Central memory CD8-positive, alpha-beta T cell (primary cell): ENCODE measurements around the gene AFF3.

Source experiments
- ATAC-seq: fragments of 150-1000 bp; cut with Tn5 transposase; replicated peaks from 2 replicates; pipeline ENCODE4 v1.10.0; 2022; ENCODE audit warnings: mild to moderate bottlenecking, moderate FRiP score, moderate number of reproducible peaks; ENCODE audit not compliant: poor library complexity, severe bottlenecking; ENCODE audit errors: extremely low read depth
- DNase-seq, 2 donors: peaks; one replicate each; pipeline ENCODE4 v3.0.0; 2021; ENCODE audit warnings: low spot score in 2 of 2
- H3K27ac Mint-ChIP-seq: one replicate; pipeline ENCODE4 v1.8.0; 2022; ENCODE audit warnings: low read depth, mild to moderate bottlenecking, moderate library complexity, mixed read lengths
- H3K27me3 Mint-ChIP-seq: one replicate; pipeline ENCODE4 v1.8.0; 2022; ENCODE audit warnings: mixed read lengths
- H3K36me3 Mint-ChIP-seq: one replicate; pipeline ENCODE4 v1.8.0; 2022; ENCODE audit warnings: mild to moderate bottlenecking, moderate library complexity, mixed read lengths; ENCODE audit not compliant: insufficient read depth
- H3K4me1 Mint-ChIP-seq: one replicate; pipeline ENCODE4 v1.8.0; 2022; ENCODE audit warnings: mixed read lengths
- H3K4me3 Mint-ChIP-seq: one replicate; pipeline ENCODE4 v1.8.0; 2022; ENCODE audit warnings: mild to moderate bottlenecking, moderate library complexity, mixed read lengths
- H3K9me3 Mint-ChIP-seq: one replicate; pipeline ENCODE4 v1.8.0; 2022; ENCODE audit warnings: mixed read lengths

The AFF3 gene

DNA sequence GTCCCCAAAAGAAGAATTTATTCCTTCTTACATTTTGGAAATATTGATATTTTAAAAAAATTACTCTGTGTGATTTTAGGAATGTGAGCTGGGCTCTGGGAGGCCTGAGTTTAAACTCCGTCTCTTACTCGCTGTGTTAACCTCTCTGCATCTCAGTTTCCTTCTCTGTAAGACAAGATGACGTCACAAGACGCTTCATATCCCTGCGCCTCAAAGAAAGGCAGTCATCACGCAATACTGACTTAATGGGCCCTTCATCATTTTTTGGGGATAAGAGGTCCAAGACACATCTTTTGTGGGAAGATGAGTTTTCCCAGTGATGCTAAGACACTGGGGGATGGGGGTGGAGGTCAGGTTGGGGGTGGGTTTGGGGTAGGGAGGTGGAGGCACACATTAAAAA is 320.4 kb downstream of the AFF3 start:
- Mint-ChIP-seq H3K4me1 (no peaks in the 10 kb centered on the region), H3K27me3 (no peaks in the 10 kb centered on the region), H3K27ac (no peak overlapping the region), H3K4me3 (no peak overlapping the region), H3K9me3 (no peaks in the 10 kb centered on the region), H3K36me3 (peaks cover 2% of the 10 kb centered on the region)
- ATAC-seq (no peak), DNase-seq (no peak)

DNA sequence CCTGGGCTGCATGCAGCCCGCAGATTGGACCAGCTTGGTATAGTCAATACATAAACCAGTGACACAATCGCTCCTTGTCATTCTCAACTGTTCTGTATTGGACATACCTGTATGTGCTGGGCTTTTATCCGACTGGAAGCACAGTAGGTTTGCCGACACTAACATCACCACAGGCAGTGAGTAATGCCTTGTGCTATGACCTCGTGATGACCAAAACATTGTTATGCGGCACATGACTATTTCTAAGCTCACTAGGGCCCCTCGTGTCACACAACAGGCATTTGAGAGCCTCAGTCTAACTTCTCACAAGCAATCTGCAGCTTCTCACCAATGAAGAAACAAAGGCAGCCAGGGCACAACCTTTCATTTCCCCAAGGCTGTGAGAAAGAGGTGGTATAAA is 320.8 kb downstream of the AFF3 start:
- Mint-ChIP-seq H3K27ac (no peak overlapping the region), H3K27me3 (no peaks in the 10 kb centered on the region), H3K4me3 (no peak overlapping the region), H3K36me3 (peaks cover 1% of the 10 kb centered on the region), H3K4me1 (no peaks in the 10 kb centered on the region), H3K9me3 (no peaks in the 10 kb centered on the region)
- ATAC-seq (no peak), DNase-seq (no peak)

DNA sequence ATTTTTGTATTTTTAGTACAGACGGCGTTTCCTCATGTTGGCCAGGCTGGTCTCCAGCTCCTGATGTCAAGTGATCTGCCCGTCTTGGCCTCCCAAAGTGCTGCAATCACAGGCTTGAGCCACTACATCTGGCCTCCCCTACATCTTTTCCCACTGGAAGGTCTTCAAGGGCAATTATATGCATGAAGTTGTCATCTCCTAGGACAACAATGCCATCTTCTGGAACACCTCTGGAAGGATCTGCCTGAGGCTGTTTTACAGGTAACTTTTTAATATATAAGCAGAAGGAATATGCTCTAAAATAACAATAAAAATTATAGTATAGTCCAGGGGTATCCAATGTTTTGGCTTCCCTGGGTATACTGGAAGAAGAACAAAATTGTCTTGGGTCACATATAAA is 321.4 kb downstream of the AFF3 start:
- Mint-ChIP-seq H3K27ac (no peak overlapping the region), H3K4me1 (no peaks in the 10 kb centered on the region), H3K36me3 (no peaks in the 10 kb centered on the region), H3K9me3 (no peaks in the 10 kb centered on the region), H3K4me3 (no peak overlapping the region), H3K27me3 (peaks cover 3% of the 10 kb centered on the region)
- DNase-seq (no peak), ATAC-seq (no peak)

DNA sequence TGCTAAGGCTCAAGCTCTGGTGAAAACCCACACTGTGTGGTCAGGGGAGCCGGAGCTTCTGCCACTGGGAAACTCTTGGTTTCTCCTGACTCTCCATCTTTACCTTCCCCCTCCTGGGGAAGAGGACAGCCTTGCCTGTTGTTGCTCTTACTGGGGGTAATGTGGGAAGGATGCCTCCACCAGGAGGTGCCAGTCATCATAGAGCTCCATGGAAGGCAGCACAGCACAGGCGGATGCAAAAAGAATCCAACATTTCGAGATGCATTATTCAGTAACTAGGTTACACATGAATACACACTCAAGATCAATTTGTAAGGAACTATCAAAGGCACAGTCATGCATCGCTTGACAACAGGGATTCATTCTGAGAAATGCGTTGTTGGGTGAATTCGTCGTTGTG is 322.6 kb downstream of the AFF3 start:
- Mint-ChIP-seq H3K27me3 (peaks cover 7% of the 10 kb centered on the region), H3K4me1 (no peaks in the 10 kb centered on the region), H3K27ac (no peak overlapping the region), H3K36me3 (no peaks in the 10 kb centered on the region), H3K9me3 (no peaks in the 10 kb centered on the region), H3K4me3 (no peak overlapping the region)
- DNase-seq (no peak), ATAC-seq (no peak)

DNA sequence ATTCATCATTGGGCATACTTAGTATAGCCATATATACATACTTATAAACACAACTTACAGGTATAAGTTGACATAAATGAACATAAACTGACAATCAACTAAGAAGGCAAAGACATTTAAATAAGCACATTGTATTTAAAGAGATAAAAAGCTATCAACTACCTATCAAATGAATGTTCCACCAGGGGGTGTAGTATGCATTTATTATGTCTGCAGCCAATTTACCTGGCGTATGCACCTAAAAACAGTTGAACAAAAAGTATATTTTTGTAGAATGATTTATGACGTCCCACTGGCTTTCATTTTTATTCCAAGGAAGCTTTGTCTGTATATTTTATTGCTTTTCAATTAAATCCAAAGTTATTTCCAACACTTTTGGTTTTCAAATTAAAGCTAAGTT is 323.5 kb downstream of the AFF3 start:
- no peak overlapping the region for H3K4me3 Mint-ChIP-seq
- H3K4me1 Mint-ChIP-seq, result no peaks in the 10 kb centered on the region
- H3K9me3 Mint-ChIP-seq, result no peaks in the 10 kb centered on the region
- ATAC-seq (no peak), DNase-seq (no peak)
- H3K27me3 Mint-ChIP-seq, result peaks cover 7% of the 10 kb centered on the region
- H3K27ac Mint-ChIP-seq, result no peak overlapping the region
- H3K36me3 Mint-ChIP-seq, result peaks cover under 1% of the 10 kb centered on the region

DNA sequence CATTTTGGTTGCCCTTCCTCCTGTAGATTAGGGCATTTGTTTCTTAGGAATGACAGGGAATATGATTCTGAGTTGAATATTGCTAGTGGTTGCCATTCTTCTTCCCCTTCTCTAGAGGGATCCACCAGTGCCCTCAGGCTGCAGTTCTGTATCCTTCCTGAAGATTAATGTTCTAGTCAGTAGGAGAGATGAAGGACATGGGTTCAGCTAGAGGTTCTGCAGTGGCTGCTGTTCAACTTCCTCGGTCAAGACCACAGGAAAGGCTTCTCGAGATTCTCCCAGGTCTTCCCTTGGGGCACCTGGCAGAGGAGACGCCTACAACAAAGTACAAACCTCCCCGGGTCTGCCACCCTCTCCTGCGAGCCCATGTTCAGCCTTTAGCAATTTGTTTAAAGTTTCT is 325.5 kb downstream of the AFF3 start:
- Mint-ChIP-seq H3K27me3 (peaks cover 7% of the 10 kb centered on the region), H3K4me1 (no peaks in the 10 kb centered on the region), H3K27ac (no peak overlapping the region), H3K9me3 (no peaks in the 10 kb centered on the region), H3K4me3 (no peak overlapping the region), H3K36me3 (peaks cover 2% of the 10 kb centered on the region)
- DNase-seq, result no peak
- no peak for ATAC-seq

DNA sequence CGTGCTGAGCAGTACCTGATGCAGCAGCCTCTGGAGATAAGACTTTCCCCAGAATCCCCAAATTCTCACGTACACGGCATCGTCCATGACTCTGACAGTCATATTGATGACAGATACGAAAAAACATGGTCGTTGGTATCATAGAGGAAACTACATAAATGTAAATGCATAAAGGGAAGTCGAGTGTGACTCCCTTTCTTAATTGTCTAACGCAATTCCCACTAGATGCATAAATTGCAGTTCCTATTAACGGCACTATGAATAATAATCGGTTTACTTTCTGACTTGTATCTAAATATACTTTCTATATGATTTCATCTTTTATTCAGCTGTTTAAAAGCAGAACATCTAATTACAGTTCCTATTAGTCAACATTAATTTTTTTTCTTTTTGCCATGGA is 330.0 kb downstream of the AFF3 start:
- no peak for ATAC-seq
- DNase-seq, result no peak
- peaks cover 7% of the 10 kb centered on the region for H3K27me3 Mint-ChIP-seq
- H3K36me3 Mint-ChIP-seq, result peaks cover 2% of the 10 kb centered on the region
- no peaks in the 10 kb centered on the region for H3K4me1 Mint-ChIP-seq
- H3K4me3 Mint-ChIP-seq, result no peak overlapping the region
- no peak overlapping the region for H3K27ac Mint-ChIP-seq
- no peaks in the 10 kb centered on the region for H3K9me3 Mint-ChIP-seq

DNA sequence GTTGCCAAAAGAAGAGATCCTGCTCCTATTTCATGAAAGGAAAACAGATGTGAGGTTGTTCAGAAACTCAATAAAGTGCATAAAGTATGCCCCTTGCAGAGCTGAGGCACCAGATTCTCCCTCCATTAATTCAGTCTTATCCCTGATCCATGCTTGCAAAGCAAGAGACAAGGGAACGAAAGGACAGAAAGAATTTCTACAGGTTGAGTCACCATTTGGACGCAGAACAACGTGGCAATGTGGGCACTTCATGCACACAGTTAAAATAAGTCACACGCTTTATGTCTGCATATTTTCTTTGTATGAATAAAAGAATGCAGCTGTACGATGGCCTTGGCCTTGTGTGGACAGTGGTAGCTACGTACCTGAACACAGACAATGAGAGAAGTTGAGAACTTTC is 330.8 kb downstream of the AFF3 start:
- no peaks in the 10 kb centered on the region for H3K9me3 Mint-ChIP-seq
- H3K27ac Mint-ChIP-seq, result no peak overlapping the region
- H3K4me3 Mint-ChIP-seq, result no peak overlapping the region
- peaks cover 7% of the 10 kb centered on the region for H3K27me3 Mint-ChIP-seq
- no peaks in the 10 kb centered on the region for H3K4me1 Mint-ChIP-seq
- peaks cover 2% of the 10 kb centered on the region for H3K36me3 Mint-ChIP-seq
- DNase-seq (no peak), ATAC-seq (no peak)

DNA sequence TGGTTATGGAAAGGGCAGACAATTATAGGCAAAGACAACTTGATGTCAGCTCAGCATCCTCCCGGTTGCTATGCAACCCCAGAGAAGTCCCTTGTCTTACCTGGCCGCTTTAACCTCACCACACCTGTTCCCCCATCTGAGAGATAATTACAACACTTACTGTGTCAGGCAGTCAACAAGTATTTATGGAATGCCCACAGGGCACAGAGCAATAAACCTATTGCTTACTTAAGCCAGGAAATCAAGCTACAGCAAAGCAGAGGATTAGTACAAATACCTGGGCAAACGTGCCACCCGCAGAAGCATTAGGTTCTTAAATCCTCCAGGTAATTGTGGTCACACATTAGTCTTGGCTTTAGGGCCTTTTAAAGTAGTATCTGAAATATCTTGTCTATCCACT is 332.2 kb downstream of the AFF3 start:
- no peak overlapping the region for H3K27ac Mint-ChIP-seq
- H3K27me3 Mint-ChIP-seq, result no peaks in the 10 kb centered on the region
- peaks cover 2% of the 10 kb centered on the region for H3K36me3 Mint-ChIP-seq
- no peak overlapping the region for H3K4me3 Mint-ChIP-seq
- no peaks in the 10 kb centered on the region for H3K4me1 Mint-ChIP-seq
- no peak for ATAC-seq
- no peak for DNase-seq
- H3K9me3 Mint-ChIP-seq, result no peaks in the 10 kb centered on the region

DNA sequence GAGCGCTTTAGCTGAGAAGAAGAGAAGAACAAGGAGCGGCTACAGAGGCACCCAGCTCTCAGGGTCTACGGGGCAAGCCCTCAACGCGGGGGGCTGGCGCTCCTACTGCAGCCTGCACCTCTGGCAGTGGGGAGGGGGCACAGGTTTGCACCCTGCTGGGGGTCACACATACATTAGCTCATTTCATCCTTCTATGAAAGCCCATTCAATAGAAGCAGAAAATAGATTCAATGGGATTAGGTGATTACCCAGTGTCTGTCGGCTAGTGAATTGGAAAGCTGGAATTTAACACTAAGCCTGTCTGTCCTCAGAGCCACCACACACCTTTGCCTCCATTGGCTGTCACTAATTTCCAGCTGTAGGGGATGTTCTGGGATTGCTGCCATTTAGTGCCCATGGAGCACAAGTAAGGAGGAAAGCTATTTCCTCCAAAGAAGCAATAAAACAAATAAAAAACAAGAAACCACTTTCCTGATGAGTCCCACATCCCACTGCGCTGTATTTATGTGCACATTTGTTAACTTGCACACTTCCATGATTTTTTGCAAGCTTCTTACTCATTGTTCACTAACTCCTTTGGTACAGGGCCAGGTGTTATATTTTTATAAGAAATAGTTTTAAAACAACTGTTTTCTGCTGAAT is 333.0 kb downstream of the AFF3 start:
- Mint-ChIP-seq H3K36me3 (peaks cover 2% of the 10 kb centered on the region), H3K4me3 (no peak overlapping the region)

DNA sequence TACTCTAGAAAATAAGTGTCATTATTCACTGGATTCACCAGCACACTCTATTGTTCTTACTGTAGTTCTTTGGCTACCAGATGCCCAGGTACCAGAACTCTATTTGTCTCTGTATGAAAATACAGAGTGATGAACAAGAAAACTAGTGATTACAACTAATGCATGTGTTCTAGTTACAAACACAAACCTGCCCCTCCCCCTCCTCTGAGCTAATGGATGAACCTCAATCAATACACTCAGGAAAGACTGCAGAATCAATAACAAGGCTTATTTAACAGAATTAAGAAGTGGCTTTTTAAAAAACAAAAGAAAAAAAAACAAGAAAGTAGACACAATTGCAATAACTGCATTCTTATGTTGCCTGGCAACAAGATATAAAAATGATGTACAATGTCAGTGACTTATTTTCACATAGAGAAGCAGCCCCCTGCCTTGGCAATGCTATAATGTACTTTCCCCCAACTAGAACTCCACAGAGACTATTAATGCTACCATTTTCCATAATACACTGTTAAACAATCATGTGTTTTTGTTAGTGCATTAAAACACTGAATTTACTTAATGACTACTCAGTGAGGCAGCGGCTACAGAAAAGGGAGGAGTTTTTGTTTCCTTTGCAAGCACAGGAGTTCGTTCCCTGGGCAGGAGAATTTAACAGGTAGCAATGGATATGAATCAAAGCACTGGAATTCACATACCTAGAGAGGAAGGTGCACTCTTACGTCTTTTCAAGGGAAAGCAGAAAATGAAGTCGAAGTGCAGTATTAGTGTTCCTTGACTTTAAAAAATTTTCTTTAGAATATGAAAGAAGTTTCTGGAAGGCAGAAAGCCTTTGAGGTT is 333.8 kb downstream of the AFF3 start:
- Mint-ChIP-seq H3K4me3 (no peak overlapping the region), H3K27ac (no peak overlapping the region), H3K27me3 (no peaks in the 10 kb centered on the region), H3K4me1 (no peaks in the 10 kb centered on the region), H3K36me3 (no peaks in the 10 kb centered on the region), H3K9me3 (no peaks in the 10 kb centered on the region)
- DNase-seq (no peak), ATAC-seq (no peak)

More for the DNA sequence above, 333.0 kb downstream of the AFF3 start:
- no peaks in the 10 kb centered on the region for H3K4me1 Mint-ChIP-seq
- H3K9me3 Mint-ChIP-seq, result no peaks in the 10 kb centered on the region
- ATAC-seq, result no peak
- H3K27me3 Mint-ChIP-seq, result no peaks in the 10 kb centered on the region
- H3K27ac Mint-ChIP-seq, result no peak overlapping the region
- no peak for DNase-seq

DNA sequence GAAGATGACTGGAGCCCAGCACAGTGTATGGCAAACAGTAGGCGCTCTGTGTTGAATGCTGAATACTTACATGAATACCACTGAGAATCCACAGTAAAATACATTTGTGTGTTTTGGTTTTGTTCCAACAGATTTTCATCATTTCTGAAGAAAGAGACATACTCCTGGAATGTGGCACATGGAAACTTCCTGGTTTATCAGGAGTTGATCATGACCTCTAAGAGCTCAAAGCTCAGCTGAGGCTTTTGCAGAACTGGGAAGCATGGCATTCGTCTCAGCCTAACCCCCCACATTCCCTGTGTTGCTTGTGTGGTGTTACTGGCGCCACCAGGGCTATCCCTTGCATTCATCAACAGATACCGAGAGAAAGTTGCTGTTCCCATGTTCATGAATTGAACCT is 335.6 kb downstream of the AFF3 start:
- Mint-ChIP-seq H3K36me3 (no peaks in the 10 kb centered on the region), H3K27ac (no peak overlapping the region), H3K9me3 (no peaks in the 10 kb centered on the region), H3K4me3 (no peak overlapping the region), H3K27me3 (no peaks in the 10 kb centered on the region), H3K4me1 (no peaks in the 10 kb centered on the region)
- DNase-seq (no peak), ATAC-seq (no peak)

DNA sequence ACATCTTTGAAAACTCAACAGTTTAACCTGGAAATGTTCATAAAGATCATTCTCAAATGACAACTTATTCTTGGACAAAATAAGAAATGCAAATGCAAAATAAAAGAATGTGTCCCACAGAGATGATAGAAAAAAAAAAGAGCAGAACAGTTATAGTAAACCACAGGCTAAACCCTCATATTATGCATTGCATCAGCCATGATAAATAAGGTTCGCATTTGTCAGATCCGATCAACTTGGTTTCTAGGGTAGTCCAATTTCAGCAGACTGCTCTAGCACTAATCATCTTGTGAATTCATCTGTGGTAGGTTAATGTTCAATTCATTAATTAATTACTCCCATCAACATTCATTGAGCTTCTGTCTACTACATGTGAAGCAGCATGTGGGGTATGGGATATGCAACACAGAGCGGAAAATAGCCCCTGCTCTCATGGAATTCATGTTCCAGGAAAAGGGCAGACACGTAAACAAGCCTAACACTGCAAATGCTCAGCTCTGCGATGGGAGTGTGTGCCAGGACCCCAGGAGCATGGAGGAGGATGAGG is 336.4 kb downstream of the AFF3 start:
- Mint-ChIP-seq H3K27ac (no peak overlapping the region), H3K9me3 (no peaks in the 10 kb centered on the region), H3K27me3 (no peaks in the 10 kb centered on the region), H3K4me3 (no peak overlapping the region), H3K36me3 (no peaks in the 10 kb centered on the region), H3K4me1 (no peaks in the 10 kb centered on the region)
- ATAC-seq, result no peak
- no peak for DNase-seq
